Vagina (tissue), 2 donors: ENCODE results near the gene ARHGEF4. TPM values are rescaled to one million over a fixed set of nuclear protein-coding genes. Genes with fewer than 3 reads are reported as not detected.
A peak's percentile ranks its signal among the peaks of the same experiment; 100 is the strongest.

Experiments
- DNase-seq, 2 donors: peaks; one replicate each; pipeline ENCODE4 v3.0.0-alpha.2; 2017; ENCODE audit errors: extremely low spot score in 2 of 2
- H3K27ac ChIP-seq: fragments of 200-600 bp; sonication (generic); one replicate; pipeline ENCODE4 v1.5.1; 2019
- H3K27me3 ChIP-seq: fragments of 200-600 bp; sonication (generic); one replicate; pipeline ENCODE4 v1.5.1; 2019
- H3K36me3 ChIP-seq, 2 donors: fragments of 200-600 bp; sonication (generic); one replicate each; pipeline ENCODE4 v1.5.1; 2017 to 2019
- H3K4me1 ChIP-seq: fragments of 200-600 bp; sonication (generic); one replicate; pipeline ENCODE4 v1.5.1; 2019
- H3K4me3 ChIP-seq, 2 donors: fragments of 200-600 bp; sonication (generic); 1 replicate in 1 of 2; 2 replicates in 1 of 2; pipeline ENCODE4 v1.5.1; 2016 to 2019
- H3K9me3 ChIP-seq: fragments of 200-600 bp; sonication (generic); one replicate; pipeline ENCODE4 v1.5.1; 2019
- POLR2A ChIP-seq, 2 donors: fragments of 450-650 bp; IDR thresholded peaks; one replicate each; pipeline ENCODE4 v1.6.1; 2017; ENCODE audit warnings: antibody characterized with exemption in 2 of 2, mild to moderate bottlenecking in 2 of 2, moderate library complexity in 2 of 2
- POLR2AphosphoS5 ChIP-seq, 2 donors: sonication (generic); formaldehyde crosslinking; IDR thresholded peaks; one replicate each; pipeline ENCODE4 v1.9.0; 2017; ENCODE audit warnings: antibody characterized with exemption in 2 of 2, mild to moderate bottlenecking in 2 of 2, low read depth in 1 of 2; ENCODE audit not compliant: insufficient read depth in 1 of 2
- intact Hi-C: fragments of 100-400 bp; cut with DNase I; formaldehyde crosslinking; loops from one replicate; pipeline ENCODE4 v1.15.1; 2023
- total RNA-seq: library from RNA; depleted of rRNA; stranded (reverse); fragments of >200 nt; gene quantifications from one replicate; pipeline ENCODE4 v1.2.3, GENCODE V29; 2016
- TF ChIP-seq, protein P1 (sequence below), 3 experiments: fragments of 450-650 bp in 2 of 3; fragments of 200-600 bp in 1 of 3; sonication (generic) in 1 of 3; IDR thresholded peaks; one replicate each; pipeline ENCODE4 v1.5.1; 2017 to 2019; ENCODE audit warnings: antibody characterized with exemption in 3 of 3, mild to moderate bottlenecking in 2 of 3, moderate library complexity in 2 of 3

ARHGEF4 gene
- total RNA-seq, 1 donor from 2014 or later = 116 TPM

DNA sequence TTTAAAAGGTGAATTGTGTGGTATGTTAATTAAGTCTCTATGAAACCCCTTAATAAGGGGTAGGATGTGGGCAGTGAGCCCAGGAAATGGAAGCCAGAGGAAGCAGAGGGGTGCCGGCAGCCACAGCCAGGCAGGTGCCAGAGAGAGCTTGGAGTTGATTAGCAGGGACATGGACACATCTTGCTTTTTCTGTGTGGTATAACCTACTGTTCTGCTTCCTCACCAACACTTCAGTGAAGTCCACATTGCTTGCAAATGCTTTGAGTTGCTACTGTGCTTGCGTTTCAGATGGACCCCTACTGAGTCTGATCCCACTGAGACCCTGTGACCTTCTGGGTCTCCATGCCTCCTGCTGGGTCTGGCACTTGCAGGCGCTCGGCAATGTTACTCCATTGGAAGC lies 30.3 kb upstream of the ARHGEF4 start:
- no peaks in the 10 kb centered on the region for H3K36me3 ChIP-seq
- no peak overlapping the region for H3K4me3 ChIP-seq
- no peaks in the 10 kb centered on the region for H3K9me3 ChIP-seq
- TF ChIP-seq, protein P1, sequence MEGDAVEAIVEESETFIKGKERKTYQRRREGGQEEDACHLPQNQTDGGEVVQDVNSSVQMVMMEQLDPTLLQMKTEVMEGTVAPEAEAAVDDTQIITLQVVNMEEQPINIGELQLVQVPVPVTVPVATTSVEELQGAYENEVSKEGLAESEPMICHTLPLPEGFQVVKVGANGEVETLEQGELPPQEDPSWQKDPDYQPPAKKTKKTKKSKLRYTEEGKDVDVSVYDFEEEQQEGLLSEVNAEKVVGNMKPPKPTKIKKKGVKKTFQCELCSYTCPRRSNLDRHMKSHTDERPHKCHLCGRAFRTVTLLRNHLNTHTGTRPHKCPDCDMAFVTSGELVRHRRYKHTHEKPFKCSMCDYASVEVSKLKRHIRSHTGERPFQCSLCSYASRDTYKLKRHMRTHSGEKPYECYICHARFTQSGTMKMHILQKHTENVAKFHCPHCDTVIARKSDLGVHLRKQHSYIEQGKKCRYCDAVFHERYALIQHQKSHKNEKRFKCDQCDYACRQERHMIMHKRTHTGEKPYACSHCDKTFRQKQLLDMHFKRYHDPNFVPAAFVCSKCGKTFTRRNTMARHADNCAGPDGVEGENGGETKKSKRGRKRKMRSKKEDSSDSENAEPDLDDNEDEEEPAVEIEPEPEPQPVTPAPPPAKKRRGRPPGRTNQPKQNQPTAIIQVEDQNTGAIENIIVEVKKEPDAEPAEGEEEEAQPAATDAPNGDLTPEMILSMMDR (IDR thresholded peaks at IDR 0.05) = no peak
- TF ChIP-seq POLR2A (IDR thresholded peaks at IDR 0.05) (no peak), POLR2AphosphoS5 (IDR thresholded peaks at IDR 0.05; ENCODE audit: insufficient read depth in 1 of 2, low read depth in 1 of 2) (no peak)
- no peak overlapping the region for H3K27ac ChIP-seq
- peaks cover 8% of the 10 kb centered on the region for H3K4me1 ChIP-seq
- no peaks in the 10 kb centered on the region for H3K27me3 ChIP-seq
- peak in 1 of 2 donors; percentile 67 for DNase-seq
- intact Hi-C loops = no loop called here

DNA sequence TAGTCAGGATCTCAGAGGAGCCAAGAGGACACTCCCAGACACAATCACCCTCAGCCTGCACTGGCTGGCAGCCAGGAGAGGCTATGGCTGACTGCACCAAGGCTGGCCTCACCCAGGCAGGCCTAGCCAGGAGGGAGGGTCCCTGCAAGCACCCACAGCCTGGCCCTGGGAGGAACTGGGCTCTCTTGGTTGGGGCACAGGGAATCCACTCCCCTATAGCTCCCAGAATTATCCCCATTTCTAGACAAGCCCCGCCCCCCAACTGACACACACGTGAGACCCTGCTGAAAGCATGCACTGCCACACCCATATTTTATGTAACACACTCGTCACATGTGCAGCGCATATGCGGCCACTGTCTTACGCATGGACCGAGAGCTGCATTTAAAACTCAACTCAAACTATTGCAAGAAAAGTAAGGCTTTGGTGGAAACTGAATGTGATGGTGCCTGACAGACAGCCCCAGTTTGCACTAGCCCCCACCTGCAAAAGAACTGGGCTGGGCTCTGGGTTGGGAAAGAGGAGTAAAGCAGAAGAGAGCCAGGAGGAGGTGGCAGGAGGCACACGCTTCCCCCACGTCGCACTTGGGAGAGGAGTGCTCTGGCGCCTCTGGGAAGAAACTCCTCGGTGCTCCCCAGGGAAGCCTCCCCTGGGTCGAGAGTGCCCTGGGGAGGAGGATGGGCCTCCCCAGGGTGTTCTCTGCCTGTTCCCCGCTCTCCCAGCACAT lies 28.9 kb upstream of the ARHGEF4 start:
- Histone ChIP-seq H3K27ac (no peak overlapping the region), H3K4me1 (peaks cover 8% of the 10 kb centered on the region), H3K4me3 (no peak overlapping the region), H3K9me3 (no peaks in the 10 kb centered on the region), H3K36me3 (no peaks in the 10 kb centered on the region), H3K27me3 (no peaks in the 10 kb centered on the region)
- DNase-seq = peak in 1 of 2 donors; percentile 84
- TF ChIP-seq POLR2A (IDR thresholded peaks at IDR 0.05) (no peak), POLR2AphosphoS5 (IDR thresholded peaks at IDR 0.05; ENCODE audit: insufficient read depth in 1 of 2, low read depth in 1 of 2) (no peak)
- intact Hi-C loops = no loop called here

DNA sequence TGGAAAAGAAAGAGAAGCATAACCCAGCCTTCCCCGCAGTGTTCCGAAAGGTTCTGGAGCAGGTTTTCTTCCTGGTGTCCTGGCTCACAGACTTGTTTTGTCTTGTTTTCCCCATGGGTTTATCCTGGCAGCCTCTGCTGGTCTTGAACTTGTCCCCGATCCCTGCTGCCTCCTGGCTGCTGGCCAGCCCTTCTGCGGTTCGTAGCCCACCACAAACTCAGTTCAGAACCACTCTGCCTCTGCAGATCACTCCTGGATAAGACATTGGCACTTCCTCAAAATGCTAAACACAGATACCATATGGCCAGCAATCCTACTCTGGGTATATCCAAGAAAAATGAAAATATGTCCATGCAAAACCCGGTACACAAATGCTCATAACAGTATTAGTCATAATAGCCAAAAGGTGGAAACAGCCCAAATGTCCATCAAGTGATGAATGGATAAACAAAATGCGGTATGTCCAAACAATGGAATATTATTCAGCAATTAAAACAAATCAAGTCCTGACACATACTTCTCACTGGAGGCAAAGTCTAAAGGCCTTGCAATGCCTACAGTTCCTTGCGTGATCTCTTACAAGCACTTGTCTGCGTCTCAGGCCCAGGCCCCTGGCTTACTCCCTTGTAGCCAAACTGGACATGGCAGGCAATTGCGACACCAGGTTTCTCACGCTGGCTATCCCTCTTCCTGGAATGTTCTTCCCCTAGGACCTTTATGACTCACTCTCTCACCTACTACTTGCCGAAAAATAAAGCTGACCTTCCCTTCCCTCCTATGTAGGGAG lies 28.0 kb upstream of the ARHGEF4 start:
- Histone ChIP-seq H3K27ac (no peak overlapping the region), H3K36me3 (no peaks in the 10 kb centered on the region), H3K4me3 (no peak overlapping the region), H3K4me1 (peaks cover 8% of the 10 kb centered on the region), H3K27me3 (no peaks in the 10 kb centered on the region), H3K9me3 (no peaks in the 10 kb centered on the region)
- TF ChIP-seq POLR2A (IDR thresholded peaks at IDR 0.05) = no peak
- peak in 1 of 2 donors; percentile 44 for TF ChIP-seq POLR2AphosphoS5 (IDR thresholded peaks at IDR 0.05; ENCODE audit: insufficient read depth in 1 of 2, low read depth in 1 of 2)
- no peak for DNase-seq
- intact Hi-C loops = no loop called here

DNA sequence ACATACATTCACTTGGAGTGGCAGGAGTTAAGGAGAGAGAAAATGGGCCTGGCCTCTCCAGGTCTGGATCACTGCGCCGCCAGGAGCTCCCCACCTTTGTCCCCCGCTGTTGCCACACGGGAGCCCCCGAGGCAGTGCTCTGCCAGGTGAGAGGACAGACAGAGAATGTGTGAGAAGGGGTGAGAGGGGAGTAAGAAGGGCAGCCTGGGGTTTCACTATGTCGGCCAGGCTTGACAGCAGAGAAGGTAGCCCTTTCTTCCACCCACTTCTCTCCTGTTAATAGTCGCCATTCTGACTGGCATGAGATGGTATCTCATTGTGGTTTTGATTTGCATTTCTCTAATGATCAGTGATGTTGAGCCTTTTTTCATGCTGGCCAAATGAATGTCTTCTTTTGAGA lies 26.2 kb upstream of the ARHGEF4 start:
- DNase-seq = no peak
- TF ChIP-seq POLR2A (IDR thresholded peaks at IDR 0.05) = no peak
- TF ChIP-seq, protein P1 (IDR thresholded peaks at IDR 0.05) = no peak
- no peak for TF ChIP-seq POLR2AphosphoS5 (IDR thresholded peaks at IDR 0.05; ENCODE audit: insufficient read depth in 1 of 2, low read depth in 1 of 2)
- intact Hi-C loops = no loop called here
- H3K27ac ChIP-seq = no peak overlapping the region
- no peaks in the 10 kb centered on the region for H3K9me3 ChIP-seq
- H3K36me3 ChIP-seq = no peaks in the 10 kb centered on the region
- H3K27me3 ChIP-seq = no peaks in the 10 kb centered on the region
- peaks cover 8% of the 10 kb centered on the region for H3K4me1 ChIP-seq
- H3K4me3 ChIP-seq = no peak overlapping the region

DNA sequence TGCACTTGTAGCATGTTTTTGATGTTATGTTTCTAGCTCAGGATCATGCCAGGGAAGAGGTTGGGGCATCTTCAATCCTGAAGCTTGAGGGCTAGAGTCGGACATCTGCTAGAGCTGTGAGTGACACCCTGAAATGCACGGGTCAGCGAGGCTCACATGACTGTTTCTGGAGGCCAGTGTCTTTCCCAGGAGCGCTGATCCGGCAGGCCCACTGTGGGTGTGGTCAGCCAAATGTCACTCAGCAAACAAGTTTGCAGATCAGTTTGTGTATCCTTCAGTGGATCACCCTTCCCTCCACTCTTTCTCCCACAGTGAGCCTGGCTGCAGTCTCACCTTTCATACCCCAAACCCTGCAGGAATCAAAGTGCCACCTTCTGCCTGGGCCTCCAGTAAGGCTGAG lies 23.0 kb upstream of the ARHGEF4 start:
- intact Hi-C loops = no loop called here
- Histone ChIP-seq H3K27me3 (no peaks in the 10 kb centered on the region), H3K9me3 (no peaks in the 10 kb centered on the region), H3K36me3 (no peaks in the 10 kb centered on the region), H3K27ac (no peak overlapping the region), H3K4me1 (no peaks in the 10 kb centered on the region), H3K4me3 (no peak overlapping the region)
- TF ChIP-seq POLR2A (IDR thresholded peaks at IDR 0.05) (no peak), POLR2AphosphoS5 (IDR thresholded peaks at IDR 0.05; ENCODE audit: insufficient read depth in 1 of 2, low read depth in 1 of 2) (no peak)
- TF ChIP-seq, protein P1 (IDR thresholded peaks at IDR 0.05) = no peak
- DNase-seq = no peak
